PC-9 (cell line): ENCODE data around the gene CSH1. TPM values are rescaled to one million over a fixed set of nuclear protein-coding genes. Genes with fewer than 3 reads are reported as not detected.
"Not testable (repeated sequence)": the region's sequence is repeated elsewhere in the genome, so short reads cannot be mapped to it uniquely, and the experiment has no call there.

Experiments
- BruUV-seq: library from RNA; stranded (reverse); fragments of 400-500 nt; replicated peaks from 2 replicates; lab custom pipeline; 2021; lab: Mats Ljungman, UMichigan
- CTCF ChIA-PET: fragments of 300-600 bp; sonication (Branson Sonifier 250); formaldehyde crosslinking; loops from one replicate; lab custom pipeline; 2022; ENCODE audit warnings: antibody characterized with exemption; lab: Charles Lee
- POLR2A ChIA-PET: fragments of 300-600 bp; sonication (Branson Sonifier 250); formaldehyde crosslinking; loops from one replicate; lab custom pipeline; 2022; ENCODE audit warnings: antibody characterized with exemption; ENCODE audit not compliant: unreplicated experiment; lab: Charles Lee
- DNase-seq, 2 experiments: peaks; one replicate each; pipeline versions ENCODE4 v3.0.0 to v3.0.0-alpha.2; 2015 to 2022; ENCODE audit warnings: mixed read lengths in 1 of 2
- H2AFZ ChIP-seq: fragments of 200-600 bp; sonication (generic); 2 replicates; pipeline ENCODE4 v1.8.1; 2017; ENCODE audit warnings: antibody characterized with exemption
- H3F3A ChIP-seq: fragments of 200-600 bp; sonication (generic); 2 replicates; pipeline ENCODE4 v1.8.1; 2017; ENCODE audit warnings: antibody characterized with exemption, mild to moderate bottlenecking, low read depth; ENCODE audit not compliant: insufficient read depth
- H3K27ac ChIP-seq: fragments of 200-600 bp; sonication (generic); 2 replicates; pipeline ENCODE4 v1.6.1; 2016; ENCODE audit warnings: mixed run types
- H3K27me3 ChIP-seq: fragments of 200-600 bp; sonication (generic); 2 replicates; pipeline ENCODE4 v1.6.1; 2016; ENCODE audit warnings: low read depth, mixed run types; ENCODE audit not compliant: insufficient read depth
- H3K36me3 ChIP-seq: fragments of 200-600 bp; sonication (generic); 2 replicates; pipeline ENCODE4 v1.6.1; 2016; ENCODE audit warnings: low read depth, mixed run types
- H3K4me1 ChIP-seq: fragments of 200-600 bp; sonication (generic); replicated peaks from 2 replicates; pipeline ENCODE4 v1.6.1; 2016; ENCODE audit warnings: mixed run types; ENCODE audit not compliant: insufficient read depth
- H3K4me2 ChIP-seq: fragments of 200-600 bp; sonication (generic); 2 replicates; pipeline ENCODE4 v1.6.1; 2017; ENCODE audit warnings: mixed run types
- H3K4me3 ChIP-seq: fragments of 200-600 bp; sonication (generic); 2 replicates; pipeline ENCODE4 v1.6.1; 2016; ENCODE audit warnings: mixed run types
- H3K79me2 ChIP-seq: fragments of 200-600 bp; sonication (generic); 2 replicates; pipeline ENCODE4 v1.6.1; 2017; ENCODE audit warnings: low read depth, mixed run types
- H3K9me2 ChIP-seq: fragments of 200-600 bp; sonication (generic); 2 replicates; pipeline ENCODE4 v1.8.1; 2017; ENCODE audit warnings: mild to moderate bottlenecking; ENCODE audit not compliant: insufficient read depth
- H3K9me3 ChIP-seq: fragments of 200-600 bp; sonication (generic); 2 replicates; pipeline ENCODE4 v1.8.1; 2016; ENCODE audit warnings: low read depth; ENCODE audit not compliant: insufficient read depth
- H4K20me1 ChIP-seq: fragments of 200-600 bp; sonication (generic); 2 replicates; pipeline ENCODE4 v1.8.1; 2017; ENCODE audit not compliant: insufficient read depth
- EZH2 ChIP-seq: fragments of 200-600 bp; sonication (generic); IDR thresholded peaks from 2 replicates; pipeline ENCODE4 v1.8.0; 2017; ENCODE audit warnings: antibody characterized with exemption, low read depth
- intact Hi-C: fragments of 100-400 bp; cut with micrococcal nuclease; formaldehyde crosslinking; loops from one replicate; pipeline ENCODE4 v1.10.0; 2022; ENCODE audit not compliant: unreplicated experiment
- total RNA-seq: library from RNA; stranded (reverse); gene quantifications from 2 replicates; pipeline ENCODE4 v1.2.3, GENCODE V29; 2021
- TF ChIP-seq, protein P1 (sequence below): fragments of 200-600 bp; sonication (generic); conservative IDR thresholded peaks from 2 replicates; pipeline ENCODE4 v1.6.1; 2017; ENCODE audit warnings: mixed run types, antibody characterized with exemption, mild to moderate bottlenecking, moderate library complexity

CSH1 gene
- total RNA-seq, 1 experiment from 2014 or later: not detected

- H3K9me2 ChIP-seq, CTCF ChIA-PET, POLR2A ChIA-PET, intact Hi-C loops, H3K27me3 ChIP-seq, H3K27ac ChIP-seq, DNase-seq, H3K4me3 ChIP-seq, H3K9me3 ChIP-seq, H2AFZ ChIP-seq, H3K79me2 ChIP-seq, H4K20me1 ChIP-seq, H3K4me2 ChIP-seq, H3K36me3 ChIP-seq, H3F3A ChIP-seq, BruUV-seq, H3K4me1 ChIP-seq: not testable (repeated sequence)
These were observed 26.1 kb downstream of the CSH1 start for GRCh38 chr17:63870292-63870665.

DNA sequence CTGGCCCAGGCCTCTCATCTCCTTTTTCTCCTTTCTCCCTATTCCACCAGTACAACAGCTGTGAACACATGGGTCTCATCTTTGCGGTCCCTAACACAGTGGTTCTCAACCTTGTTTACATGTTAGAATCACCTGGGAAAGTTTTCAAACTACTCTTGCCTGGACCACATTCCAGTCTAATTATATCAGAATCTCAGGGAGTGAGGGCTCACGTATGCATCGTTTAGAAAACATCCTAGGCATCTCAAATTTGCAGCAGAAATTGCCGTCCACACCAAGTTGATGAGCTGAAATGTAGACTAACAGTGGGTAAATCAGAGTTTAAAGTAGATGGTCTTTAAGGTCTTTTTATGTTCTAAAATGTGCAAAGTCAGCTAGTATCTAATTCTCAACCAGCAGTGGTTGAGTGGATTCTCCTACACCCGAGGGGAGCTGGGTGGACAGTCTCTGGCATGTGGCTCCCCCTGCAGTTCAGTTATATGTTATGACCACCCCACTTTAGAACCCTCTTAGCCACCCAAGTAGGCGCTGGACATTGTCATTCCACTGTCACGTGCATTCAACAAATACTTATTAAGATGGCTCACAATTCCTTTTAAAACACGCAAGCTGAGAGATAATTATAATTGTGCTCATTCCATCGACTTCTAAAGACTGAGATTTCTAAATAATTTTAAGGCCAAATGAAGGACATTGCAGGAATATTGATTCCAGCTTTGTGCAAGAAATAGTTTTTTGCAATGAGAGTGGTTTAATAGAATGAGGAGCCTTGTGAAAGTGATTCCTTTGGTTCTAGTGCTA lies 26.7 kb downstream of the CSH1 start:
- H3K4me1 ChIP-seq, H2AFZ ChIP-seq, H3K36me3 ChIP-seq, H3K4me2 ChIP-seq, H3K27ac ChIP-seq, H3K79me2 ChIP-seq, H3K9me2 ChIP-seq, intact Hi-C loops, H4K20me1 ChIP-seq, BruUV-seq, H3K4me3 ChIP-seq, H3F3A ChIP-seq, H3K27me3 ChIP-seq, H3K9me3 ChIP-seq: not testable (repeated sequence)
- CTCF ChIA-PET: interaction anchor here (0.6 to 0.7 kb wide), 3 partner anchors 18 to 169 kb away, joined by 3 read pairs; no protein-coding TSS in a partner anchor
- DNase-seq: peak; percentile 30 to 75
- POLR2A ChIA-PET: interaction anchor here (0.6 kb wide), 1 partner anchor 671 kb away, joined by 4 read pairs; no protein-coding TSS in a partner anchor

DNA sequence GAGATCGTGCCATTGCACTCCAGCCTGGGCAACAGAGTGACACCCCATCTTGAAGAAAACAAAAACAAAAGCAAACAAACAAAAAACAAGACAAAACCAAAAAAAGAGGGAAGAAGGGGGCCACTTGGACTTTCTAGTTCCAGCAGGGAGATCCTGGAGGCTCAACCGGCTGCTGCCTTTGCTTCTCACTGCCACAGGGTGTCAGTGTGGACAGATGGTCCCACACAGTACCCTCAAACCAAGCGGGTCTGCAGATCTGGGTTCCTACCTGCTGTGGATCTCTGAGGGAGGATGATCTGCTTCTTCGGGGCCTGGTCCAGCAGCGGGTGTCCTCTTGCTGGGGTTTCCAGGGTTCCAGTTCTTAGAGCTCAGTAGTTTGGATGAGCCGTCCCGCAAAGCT lies 29.7 kb downstream of the CSH1 start:
- H3K9me3 ChIP-seq, intact Hi-C loops, H3K9me2 ChIP-seq, H4K20me1 ChIP-seq, DNase-seq, H2AFZ ChIP-seq, H3K27ac ChIP-seq, H3K27me3 ChIP-seq, POLR2A ChIA-PET, H3K36me3 ChIP-seq, CTCF ChIA-PET, H3K4me3 ChIP-seq, BruUV-seq, H3K4me1 ChIP-seq, H3K79me2 ChIP-seq, H3F3A ChIP-seq, H3K4me2 ChIP-seq: not testable (repeated sequence)

GRCh38 chr17:63859257-63859656 lies 37.1 kb downstream of the CSH1 start:
- H3F3A ChIP-seq: no peaks in the 10 kb centered on the region
- POLR2A ChIA-PET: no interaction called here
- H3K36me3 ChIP-seq: no peaks in the 10 kb centered on the region
- no peak overlapping the region for H3K4me2 ChIP-seq
- no peak overlapping the region for H2AFZ ChIP-seq
- H3K9me2 ChIP-seq: no peaks in the 10 kb centered on the region
- H3K4me3 ChIP-seq: no peak overlapping the region
- H3K4me1 ChIP-seq: no peaks in the 10 kb centered on the region
- DNase-seq: no peak
- no peak overlapping the region for H3K27ac ChIP-seq
- TF ChIP-seq, protein P1, sequence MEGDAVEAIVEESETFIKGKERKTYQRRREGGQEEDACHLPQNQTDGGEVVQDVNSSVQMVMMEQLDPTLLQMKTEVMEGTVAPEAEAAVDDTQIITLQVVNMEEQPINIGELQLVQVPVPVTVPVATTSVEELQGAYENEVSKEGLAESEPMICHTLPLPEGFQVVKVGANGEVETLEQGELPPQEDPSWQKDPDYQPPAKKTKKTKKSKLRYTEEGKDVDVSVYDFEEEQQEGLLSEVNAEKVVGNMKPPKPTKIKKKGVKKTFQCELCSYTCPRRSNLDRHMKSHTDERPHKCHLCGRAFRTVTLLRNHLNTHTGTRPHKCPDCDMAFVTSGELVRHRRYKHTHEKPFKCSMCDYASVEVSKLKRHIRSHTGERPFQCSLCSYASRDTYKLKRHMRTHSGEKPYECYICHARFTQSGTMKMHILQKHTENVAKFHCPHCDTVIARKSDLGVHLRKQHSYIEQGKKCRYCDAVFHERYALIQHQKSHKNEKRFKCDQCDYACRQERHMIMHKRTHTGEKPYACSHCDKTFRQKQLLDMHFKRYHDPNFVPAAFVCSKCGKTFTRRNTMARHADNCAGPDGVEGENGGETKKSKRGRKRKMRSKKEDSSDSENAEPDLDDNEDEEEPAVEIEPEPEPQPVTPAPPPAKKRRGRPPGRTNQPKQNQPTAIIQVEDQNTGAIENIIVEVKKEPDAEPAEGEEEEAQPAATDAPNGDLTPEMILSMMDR: no peak
- no peak for TF ChIP-seq EZH2
- H3K9me3 ChIP-seq: no peaks in the 10 kb centered on the region
- CTCF ChIA-PET: no interaction called here
- H3K27me3 ChIP-seq: peaks cover 10% of the 10 kb centered on the region
- no peaks in the 10 kb centered on the region for H3K79me2 ChIP-seq
- BruUV-seq: no TSS peak
- intact Hi-C loops: no loop called here
- H4K20me1 ChIP-seq: no peaks in the 10 kb centered on the region

- H3F3A ChIP-seq, DNase-seq, H3K79me2 ChIP-seq, H3K9me2 ChIP-seq, H3K9me3 ChIP-seq, H3K27ac ChIP-seq, BruUV-seq, H3K4me1 ChIP-seq, CTCF ChIA-PET, H3K4me2 ChIP-seq, H3K36me3 ChIP-seq, intact Hi-C loops, H4K20me1 ChIP-seq, H2AFZ ChIP-seq, H3K4me3 ChIP-seq, POLR2A ChIA-PET: not testable (repeated sequence)
- peaks cover 10% of the 10 kb centered on the region for H3K27me3 ChIP-seq
These were observed 39.9 kb downstream of the CSH1 start for GRCh38 chr17:63856425-63856824.
